ENCODE data around the gene MUC5B. TPM values are rescaled to one million over a fixed set of nuclear protein-coding genes. Genes with fewer than 3 reads are reported as not detected.

The MUC5B gene
- total and polyA plus RNA-seq, 2 donors (not counting 1 experiment from before 2014, with no cell fraction given): not detected

DNA sequence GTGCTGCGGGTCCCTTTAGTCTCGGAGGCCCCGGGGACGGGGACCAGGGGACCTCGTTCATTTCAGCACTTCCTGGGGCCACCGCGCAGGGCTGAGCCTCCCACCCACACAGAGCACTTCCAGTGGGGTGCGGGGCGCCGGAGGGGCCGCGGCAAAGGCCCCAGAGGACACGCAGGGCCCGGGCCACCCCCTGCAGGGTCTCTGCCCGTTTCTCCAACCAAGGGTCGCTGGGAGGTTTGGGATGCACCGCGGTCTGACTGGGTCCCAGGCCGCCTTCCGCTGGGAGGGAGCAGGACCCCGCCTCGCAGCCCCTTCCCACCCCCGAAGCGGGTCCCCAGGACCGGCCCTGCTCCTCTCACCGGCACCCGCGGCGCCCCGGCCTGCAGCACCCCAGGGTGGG is 49.1 kb downstream of the MUC5B start:
- Histone ChIP-seq H3K9me3 (ENCODE audit: control extremely low read depth in 1 of 3, control insufficient read depth in 2 of 3, insufficient read depth in 1 of 3, low read length in 2 of 3) (no peaks in the 10 kb centered on the region), H3K79me2 (ENCODE audit: control insufficient read depth, insufficient read depth, low read length) (no peaks in the 10 kb centered on the region), H3K36me3 (replicated peaks in 1 of 2; ENCODE audit: control extremely low read depth in 1 of 2, control insufficient read depth in 1 of 2, extremely low read depth in 1 of 2, insufficient read depth in 2 of 2, low read length in 1 of 2) (peaks cover 0 to 17% of the 10 kb centered on the region in 2 experiments), H3K9ac (ENCODE audit: low read length) (no peak overlapping the region), H2AFZ (ENCODE audit: insufficient read depth, low read depth, low read length, poor library complexity, severe bottlenecking) (no peak overlapping the region), H3K4me1 (ENCODE audit: control insufficient read depth in 2 of 2, insufficient read depth in 2 of 2, low read length in 2 of 2) (no peaks in the 10 kb centered on the region), H3K4me3 (ENCODE audit: control extremely low read depth in 1 of 5, extremely low read depth in 1 of 5, insufficient read depth in 1 of 5, low read depth in 2 of 5, low read length in 4 of 5) (no peak overlapping the region), H3K4me2 (replicated peaks; ENCODE audit: low read depth, low read length, poor library complexity, severe bottlenecking) (no peak overlapping the region), H4K20me1 (ENCODE audit: control insufficient read depth, insufficient read depth, low read length, poor library complexity, severe bottlenecking) (no peaks in the 10 kb centered on the region), H3K27ac (ENCODE audit: low read length in 2 of 2) (no peak overlapping the region), H3K27me3 (replicated peaks in 1 of 4; ENCODE audit: control extremely low read depth in 1 of 4, control insufficient read depth in 3 of 4, insufficient read depth in 4 of 4, low read length in 3 of 4) (no peaks in the 10 kb centered on the region)
- ChIA-PET CTCF (no interaction called here), POLR2A (no interaction called here)
- H3K4me1 Mint-ChIP-seq: no peaks in the 10 kb centered on the region
- H3K27me3 Mint-ChIP-seq: no peaks in the 10 kb centered on the region
- no peaks in the 10 kb centered on the region for H3K9me3 Mint-ChIP-seq (ENCODE audit: insufficient read depth)
- ATAC-seq (ENCODE audit: low read depth) (no peak), DNase-seq (no peak)
- intact Hi-C loops (cut with micrococcal nuclease): no loop called here
- WGBS (ENCODE audit: insufficient coverage): 97% methylated on average over 25 of the region's 30 CpGs
- no peak overlapping the region for H3K27ac Mint-ChIP-seq
- no peak for TF ChIP-seq EZH2 (IDR thresholded peaks at IDR 0.05; ENCODE audit: borderline replicate concordance, insufficient read depth, low read depth, low read length, poor library complexity, severe bottlenecking)
- no peak for TF ChIP-seq CTCF (IDR thresholded peaks at IDR 0.05)
- H3K4me3 Mint-ChIP-seq: no peak overlapping the region

DNA sequence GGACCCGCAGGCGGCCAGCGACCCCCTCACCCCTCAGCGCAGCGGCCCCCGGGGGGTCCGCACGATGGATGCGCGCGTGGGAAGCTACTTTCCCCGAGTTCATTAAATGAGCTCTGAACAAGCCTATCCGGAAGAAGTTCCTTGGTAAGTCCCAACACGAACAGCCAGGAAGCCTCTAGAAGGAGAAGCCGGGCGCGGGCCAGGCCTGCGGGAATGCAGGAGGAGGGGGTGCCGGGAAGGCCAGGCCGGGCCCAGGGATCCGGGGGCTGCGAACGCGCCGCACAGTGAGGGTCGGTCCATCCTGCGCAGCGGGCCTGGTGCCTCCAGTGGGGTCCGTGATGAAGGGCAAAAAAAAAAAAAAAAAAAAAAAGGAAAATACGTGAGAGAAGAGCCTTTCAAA is 49.7 kb downstream of the MUC5B start:
- Mint-ChIP-seq H3K4me1 (no peaks in the 10 kb centered on the region), H3K4me3 (no peak overlapping the region), H3K27me3 (no peaks in the 10 kb centered on the region), H3K27ac (no peak overlapping the region), H3K9me3 (ENCODE audit: insufficient read depth) (no peaks in the 10 kb centered on the region)
- Histone ChIP-seq H3K4me1 (ENCODE audit: control insufficient read depth in 2 of 2, insufficient read depth in 2 of 2, low read length in 2 of 2) (no peaks in the 10 kb centered on the region), H3K36me3 (replicated peaks in 1 of 2; ENCODE audit: control extremely low read depth in 1 of 2, control insufficient read depth in 1 of 2, extremely low read depth in 1 of 2, insufficient read depth in 2 of 2, low read length in 1 of 2) (peaks cover 0 to 21% of the 10 kb centered on the region in 2 experiments), H2AFZ (ENCODE audit: insufficient read depth, low read depth, low read length, poor library complexity, severe bottlenecking) (no peak overlapping the region), H4K20me1 (ENCODE audit: control insufficient read depth, insufficient read depth, low read length, poor library complexity, severe bottlenecking) (peaks cover under 1% of the 10 kb centered on the region), H3K27me3 (replicated peaks in 1 of 4; ENCODE audit: control extremely low read depth in 1 of 4, control insufficient read depth in 3 of 4, insufficient read depth in 4 of 4, low read length in 3 of 4) (no peaks in the 10 kb centered on the region), H3K27ac (ENCODE audit: low read length in 2 of 2) (no peak overlapping the region), H3K9me3 (ENCODE audit: control extremely low read depth in 1 of 3, control insufficient read depth in 2 of 3, insufficient read depth in 1 of 3, low read length in 2 of 3) (no peaks in the 10 kb centered on the region), H3K9ac (ENCODE audit: low read length) (no peak overlapping the region), H3K79me2 (ENCODE audit: control insufficient read depth, insufficient read depth, low read length) (no peaks in the 10 kb centered on the region), H3K4me2 (replicated peaks; ENCODE audit: low read depth, low read length, poor library complexity, severe bottlenecking) (no peak overlapping the region), H3K4me3 (ENCODE audit: control extremely low read depth in 1 of 5, extremely low read depth in 1 of 5, insufficient read depth in 1 of 5, low read depth in 2 of 5, low read length in 4 of 5) (no peak overlapping the region)
- TF ChIP-seq CTCF (IDR thresholded peaks at IDR 0.05): no peak
- TF ChIP-seq EZH2 (IDR thresholded peaks at IDR 0.05; ENCODE audit: borderline replicate concordance, insufficient read depth, low read depth, low read length, poor library complexity, severe bottlenecking): no peak
- ChIA-PET POLR2A (no interaction called here), CTCF (no interaction called here)
- intact Hi-C loops (cut with micrococcal nuclease): no loop called here
- DNase-seq: no peak
- ATAC-seq (ENCODE audit: low read depth): no peak
- WGBS (ENCODE audit: insufficient coverage): 97% methylated on average over 22 of the region's 30 CpGs

All from B cell (primary cell).